GM10266 (cell line): Measurements from ENCODE around the gene ID3.

Experiments
- DNase-seq: peaks from one replicate; pipeline ENCODE4 v3.0.0; 2012; ENCODE audit errors: extremely low spot score
- CTCF ChIP-seq: IDR thresholded peaks from 2 replicates; pipeline ENCODE4 v1.5.1; 2012; ENCODE audit warnings: mild to moderate bottlenecking, low read depth; ENCODE audit not compliant: control insufficient read depth, insufficient read depth; ENCODE audit errors: missing control alignments

The ID3 gene

GRCh38 chr1:23521588-23521987, 37.7 kb downstream of the ID3 start:
- no peak for TF ChIP-seq CTCF
- DNase-seq: no peak

GRCh38 chr1:23517581-23517980, 41.7 kb downstream of the ID3 start:
- DNase-seq: no peak
- TF ChIP-seq CTCF: no peak

- TF ChIP-seq CTCF: no peak
- DNase-seq: no peak
Observed at GRCh38 chr1:23515905-23516304, 43.4 kb downstream of the ID3 start.

- DNase-seq: no peak
- no peak for TF ChIP-seq CTCF
Observed at GRCh38 chr1:23514111-23514679, 45.1 kb downstream of the ID3 start.

GRCh38 chr1:23509896-23510295, 49.4 kb downstream of the ID3 start:
- TF ChIP-seq CTCF: no peak
- no peak for DNase-seq
